Stimulated activated CD8-positive, alpha-beta memory T cell treated with anti-CD3 and anti-CD28 coated beads, Interleukin-7, amount 100 ng/mL, for 4 hours (primary cell): ENCODE results near the gene FYCO1.
"Not testable (repeated sequence)": the region's sequence is repeated elsewhere in the genome, so short reads cannot be mapped to it uniquely, and the experiment has no call there.

ENCODE experiments used
- DNase-seq, 2 donors: peaks; one replicate each; pipeline ENCODE4 v3.0.0-alpha.2; 2020; ENCODE audit warnings: low read depth in 2 of 2

FYCO1 gene

DNA sequence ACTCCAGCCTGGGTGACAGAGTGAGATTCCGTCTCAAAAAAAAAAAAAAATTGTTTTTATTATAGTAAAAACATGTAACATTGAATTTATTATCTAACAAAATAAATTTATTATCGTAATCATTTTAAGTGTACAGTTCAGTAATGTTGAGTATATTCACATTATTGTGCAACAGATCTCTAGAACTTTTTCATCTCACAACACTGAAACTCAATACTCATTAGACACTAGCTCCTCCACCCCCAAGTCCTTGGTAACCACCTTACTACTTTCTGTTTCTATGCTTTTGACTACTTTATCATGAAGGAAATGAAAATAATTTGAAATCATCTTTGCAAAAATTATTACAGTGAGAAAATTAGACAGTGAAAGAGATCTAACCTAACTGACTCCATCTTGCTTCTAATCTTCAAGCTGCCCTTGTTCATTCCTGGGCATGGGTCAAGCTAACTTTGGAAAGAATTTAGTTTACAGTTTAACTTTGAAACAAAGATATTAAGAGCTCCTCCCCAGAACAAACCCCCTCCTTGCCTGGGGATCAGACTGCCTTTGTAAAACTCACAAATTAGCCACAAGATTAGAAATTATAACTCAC, 15.0 kb upstream of the FYCO1 start:
- DNase-seq, result no peak

DNA sequence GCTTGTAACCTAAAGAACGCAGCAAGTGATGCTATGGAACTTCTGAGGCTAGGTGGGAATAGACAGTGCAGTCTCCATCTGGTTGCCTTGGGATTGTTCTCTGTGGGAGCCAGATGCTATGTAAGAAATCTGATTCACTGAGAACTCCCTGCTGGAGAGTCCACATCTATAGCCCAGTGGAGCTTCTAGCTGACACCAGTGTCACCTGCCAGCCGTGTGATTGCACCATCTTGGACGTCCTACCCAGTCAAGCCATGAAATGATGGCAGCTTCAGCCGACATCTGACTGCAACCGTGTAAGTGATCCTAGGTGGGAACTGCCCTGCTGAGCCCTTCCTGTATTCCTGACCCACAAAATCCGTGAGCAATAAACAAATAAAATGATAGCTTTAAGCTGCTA, 12.4 kb upstream of the FYCO1 start:
- no peak for DNase-seq

DNA sequence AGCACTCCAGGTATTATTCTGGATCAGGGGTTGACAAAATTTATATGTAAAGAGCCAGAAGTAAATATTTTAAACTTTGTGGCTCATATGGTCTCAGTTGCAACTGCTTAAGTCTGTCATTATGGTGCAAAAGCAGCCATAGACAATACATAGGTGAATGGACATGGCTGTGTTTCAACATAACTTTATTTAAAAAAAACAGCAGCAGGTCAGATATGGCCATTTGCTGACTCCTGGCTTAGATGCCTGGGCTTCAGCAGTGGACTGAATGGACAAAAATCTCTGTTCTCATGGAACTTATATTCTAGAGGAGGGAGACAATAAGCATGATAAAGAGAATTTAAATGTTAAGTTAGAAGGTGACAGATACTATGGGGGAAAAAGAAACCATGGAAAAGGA, 11.7 kb upstream of the FYCO1 start:
- no peak for DNase-seq

DNA sequence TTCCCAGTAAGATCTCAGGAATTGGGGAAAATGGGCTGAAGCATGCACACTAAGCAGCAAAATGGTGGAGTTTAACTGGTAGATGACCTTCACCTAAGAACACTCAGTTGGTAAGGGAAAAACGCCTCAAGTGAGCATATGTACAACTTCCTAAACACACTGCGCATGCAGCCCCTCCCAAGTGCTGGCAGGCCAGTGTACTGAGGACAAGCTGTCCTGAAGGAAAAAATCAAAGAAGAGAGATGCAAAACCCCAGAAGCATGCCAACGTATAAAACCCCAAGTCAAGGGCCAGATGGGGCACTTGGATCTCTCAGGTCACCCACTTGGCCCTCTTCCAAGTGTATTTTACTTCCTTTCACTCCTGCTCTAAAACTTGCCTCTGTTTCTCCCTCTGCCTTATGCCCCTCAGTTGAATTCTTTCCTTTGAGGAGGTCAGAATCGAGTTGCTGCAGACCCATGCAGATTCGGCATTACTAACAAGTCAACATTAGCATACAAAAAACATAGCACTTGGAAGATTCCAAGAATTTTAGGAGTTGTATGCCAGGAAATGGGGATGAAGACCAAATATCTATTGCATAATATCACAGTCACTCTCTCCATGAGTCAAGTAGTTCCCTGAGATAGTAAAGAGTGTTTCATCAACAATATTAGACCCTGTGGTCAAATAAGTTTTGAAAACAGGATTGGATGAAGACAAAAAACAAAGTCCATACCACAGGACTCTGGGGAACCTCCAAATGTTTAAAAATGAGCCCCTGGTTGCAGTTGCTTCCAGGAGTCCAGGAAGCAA, 10.8 kb upstream of the FYCO1 start:
- no peak for DNase-seq

DNA sequence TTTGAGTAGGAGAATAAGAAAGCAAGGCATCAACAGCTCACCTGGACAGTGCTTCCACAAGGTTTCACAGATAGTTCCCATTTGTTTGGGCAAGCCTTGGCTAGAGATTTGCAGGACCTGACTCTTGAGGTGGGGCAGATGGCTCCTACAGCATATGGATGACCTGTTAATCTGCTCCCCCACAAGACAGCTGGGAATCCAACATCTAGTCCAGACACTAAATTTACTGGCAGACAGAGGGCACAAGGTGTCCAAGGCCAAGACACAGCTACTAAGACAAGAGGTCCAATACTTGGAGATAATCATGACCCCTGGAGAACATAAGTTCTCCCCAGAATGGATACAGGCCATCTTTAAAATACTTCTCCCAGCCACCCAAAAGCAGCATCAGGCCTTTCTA, 8.1 kb upstream of the FYCO1 start:
- DNase-seq, result not testable (repeated sequence)

DNA sequence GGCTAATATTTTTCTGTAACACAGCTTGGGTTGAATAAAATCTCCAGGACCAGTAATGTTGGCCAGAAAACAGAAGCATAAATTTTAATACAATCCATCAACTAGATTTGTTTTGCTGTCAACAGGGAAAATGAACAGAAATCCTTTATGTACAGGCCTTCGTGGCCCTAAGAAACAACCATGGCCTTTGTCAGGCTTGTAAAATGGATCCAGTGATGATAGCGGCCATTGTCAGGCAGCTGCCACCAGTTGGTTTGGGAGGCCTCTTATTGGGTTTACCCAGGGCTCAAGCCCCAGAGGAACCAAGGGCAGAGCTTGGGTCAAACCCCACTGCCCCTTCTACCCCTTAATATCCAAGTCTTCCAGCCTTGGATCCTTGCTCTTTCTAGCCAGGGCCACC, 5.6 kb upstream of the FYCO1 start:
- no peak for DNase-seq

DNA sequence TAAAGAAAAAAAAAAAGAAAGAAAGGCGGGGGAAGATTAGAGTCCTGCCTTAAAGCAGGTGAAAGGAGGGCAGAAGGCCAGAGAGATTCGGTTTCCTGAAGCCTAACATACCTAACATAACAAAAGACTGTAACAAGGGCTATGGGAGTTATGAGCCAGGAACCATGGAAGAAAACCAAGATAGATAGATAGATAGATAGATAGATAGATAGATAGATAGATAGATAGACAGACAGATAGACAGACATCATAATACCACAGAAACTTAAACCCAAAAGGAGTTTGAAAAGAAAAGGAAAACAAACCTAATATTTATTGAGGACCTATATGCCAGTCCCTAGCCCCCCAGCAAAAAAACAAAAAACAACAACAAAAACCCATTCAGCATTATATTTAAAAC, 2.3 kb upstream of the FYCO1 start:
- no peak for DNase-seq

DNA sequence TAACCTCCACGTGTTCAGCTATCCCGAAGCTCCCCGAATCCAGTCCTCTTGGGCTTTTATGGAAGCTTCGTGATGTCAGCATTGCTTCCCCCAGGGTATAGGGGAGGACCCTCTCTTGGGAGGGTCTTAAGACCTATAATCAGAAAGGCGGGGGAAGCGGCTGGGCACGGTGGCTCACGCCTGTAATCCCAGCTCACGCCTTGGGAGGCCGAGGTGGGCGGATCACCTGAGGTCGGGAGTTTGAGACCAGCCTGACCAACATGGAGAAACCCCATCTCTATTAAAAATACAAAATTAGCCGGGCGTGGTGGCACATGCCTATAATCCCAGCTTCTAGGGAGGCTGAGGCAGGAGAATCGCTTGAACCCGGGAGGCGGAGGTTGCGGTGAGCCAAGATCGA, 1.9 kb upstream of the FYCO1 start:
- not testable (repeated sequence) for DNase-seq

DNA sequence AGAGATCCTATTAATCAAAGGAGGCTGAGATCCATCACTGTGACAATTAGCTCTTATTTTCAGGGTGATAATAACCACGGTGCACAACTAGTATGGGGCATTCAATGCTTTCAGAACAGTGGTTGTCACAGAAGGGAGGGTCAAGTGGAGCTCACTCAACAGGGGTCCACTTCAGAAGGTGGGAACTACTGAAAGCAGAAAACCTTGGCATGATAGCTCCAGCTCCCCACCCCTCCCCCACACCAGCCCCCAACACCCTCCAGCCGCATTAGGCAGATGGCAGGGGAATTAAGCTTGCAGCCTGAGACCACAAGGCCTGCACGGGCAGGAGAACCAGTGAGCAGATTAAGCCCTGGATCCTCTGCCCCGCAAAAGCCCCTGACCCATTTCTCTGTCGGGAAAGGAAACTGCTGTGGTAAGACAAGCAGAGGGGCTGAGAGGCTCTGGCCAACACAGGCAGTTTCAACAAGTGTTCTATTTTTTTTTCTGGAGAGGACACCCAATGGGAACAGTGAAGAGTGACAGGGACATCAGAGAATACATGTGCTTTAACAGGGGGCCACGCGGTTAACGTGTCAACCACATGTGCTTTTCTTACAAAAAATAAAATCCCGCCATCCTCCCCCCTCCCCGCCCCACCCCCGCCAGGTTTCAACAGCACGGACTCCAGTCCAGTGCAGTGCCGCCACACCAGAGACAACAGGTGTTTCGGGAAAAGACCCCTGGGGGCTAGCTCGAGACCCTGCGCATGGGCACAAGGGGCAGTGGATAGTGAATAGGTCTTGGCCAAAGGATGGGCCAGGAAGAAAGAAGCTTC, 997 bp downstream of the FYCO1 start:
- DNase-seq, result peak in 1 of 2 donors; percentile 59

DNA sequence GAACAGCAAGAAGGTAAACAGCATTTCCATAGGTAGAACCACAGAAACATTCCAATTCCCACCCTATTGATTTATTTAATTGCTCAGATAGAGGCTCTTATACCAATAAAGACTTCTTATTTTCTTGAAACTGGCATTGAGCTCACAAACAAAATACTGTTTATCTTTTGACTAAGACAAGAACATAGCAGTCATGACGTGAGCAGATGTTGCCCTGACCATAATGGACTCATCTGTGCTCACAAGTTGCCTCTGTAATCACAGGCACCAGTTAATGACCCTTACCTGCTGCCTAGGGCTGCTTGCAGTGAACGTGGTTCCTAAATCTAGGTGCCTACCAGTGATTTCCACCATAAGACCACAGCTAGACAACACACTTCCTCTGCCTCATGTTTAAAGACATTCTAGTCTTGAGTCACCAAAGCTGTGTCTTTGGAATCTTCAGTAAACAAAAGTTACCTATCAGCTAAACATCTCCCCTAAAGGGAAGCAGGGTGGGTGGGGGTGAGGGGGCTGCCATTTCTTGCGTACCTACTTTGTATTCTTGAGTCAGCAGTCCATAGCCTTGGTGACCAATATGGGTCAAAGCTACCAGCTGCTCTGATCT, 2.1 kb downstream of the FYCO1 start:
- peak in 1 of 2 donors; percentile 36 for DNase-seq

DNA sequence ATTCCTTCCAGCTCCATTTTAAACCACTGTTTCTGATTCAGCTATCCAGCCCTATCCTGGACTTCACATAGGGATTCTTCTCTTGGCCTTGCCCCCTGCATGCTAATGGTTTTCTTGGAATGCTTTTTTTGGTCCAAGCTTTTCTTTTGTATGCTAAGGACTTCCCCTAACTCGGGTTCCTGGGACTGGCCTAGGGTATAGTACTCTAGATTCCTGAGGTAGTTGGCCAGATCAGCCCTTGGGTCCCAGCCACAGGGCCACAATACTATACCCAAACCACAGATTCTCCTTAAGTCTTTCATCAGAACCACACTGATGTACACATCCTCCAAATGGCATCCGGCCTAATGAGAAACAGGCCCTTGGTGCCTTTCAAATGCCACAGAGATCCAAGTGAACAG, 2.8 kb downstream of the FYCO1 start:
- no peak for DNase-seq

DNA sequence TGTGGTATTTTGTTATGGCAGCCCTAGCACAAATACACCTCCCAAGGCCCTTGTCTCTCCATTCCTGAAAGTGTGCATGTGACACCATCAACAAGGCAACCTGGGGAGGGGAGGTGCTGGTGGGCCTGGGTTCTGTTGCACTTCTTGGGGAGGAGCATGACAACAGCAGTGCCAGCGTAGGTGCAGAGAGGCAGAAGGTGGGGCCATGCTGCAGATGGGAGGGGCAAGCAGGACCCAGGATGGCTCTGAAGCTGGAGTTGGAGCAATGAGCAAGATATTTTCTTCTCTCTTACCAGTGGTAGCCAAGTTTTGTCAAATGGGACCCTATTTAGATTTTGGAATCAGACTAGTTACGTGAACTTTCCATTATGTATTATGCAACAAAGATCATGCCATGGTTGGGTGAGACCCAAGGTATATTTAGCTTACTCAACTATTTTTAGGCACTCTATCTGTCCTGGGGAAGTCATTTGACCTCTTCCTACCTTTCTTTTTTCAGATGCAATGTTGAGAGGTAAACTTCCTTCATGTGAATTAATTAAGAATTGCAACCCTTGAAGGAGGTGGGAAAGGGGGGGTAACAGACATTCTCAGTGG, 3.4 kb downstream of the FYCO1 start:
- no peak for DNase-seq

DNA sequence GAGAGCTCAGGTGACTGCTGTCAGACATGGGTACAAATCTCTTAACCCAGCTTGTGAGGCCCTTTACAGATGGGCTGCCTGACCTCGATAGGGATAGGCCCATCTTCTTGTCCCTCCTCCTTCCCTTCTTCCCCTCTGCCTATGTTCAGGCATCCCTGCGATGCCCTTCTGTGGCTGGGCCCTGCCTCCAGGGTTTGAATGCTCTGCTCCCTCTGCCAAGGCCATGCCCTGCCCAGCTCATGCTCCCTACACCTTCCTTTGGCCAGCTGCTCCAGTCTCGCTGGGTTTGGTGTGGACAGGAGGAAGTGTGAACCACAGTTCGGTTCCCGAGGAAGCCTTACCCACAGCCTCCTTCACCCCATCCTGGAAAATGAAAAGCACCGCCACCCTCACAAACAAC, 4.3 kb downstream of the FYCO1 start:
- DNase-seq, result no peak

DNA sequence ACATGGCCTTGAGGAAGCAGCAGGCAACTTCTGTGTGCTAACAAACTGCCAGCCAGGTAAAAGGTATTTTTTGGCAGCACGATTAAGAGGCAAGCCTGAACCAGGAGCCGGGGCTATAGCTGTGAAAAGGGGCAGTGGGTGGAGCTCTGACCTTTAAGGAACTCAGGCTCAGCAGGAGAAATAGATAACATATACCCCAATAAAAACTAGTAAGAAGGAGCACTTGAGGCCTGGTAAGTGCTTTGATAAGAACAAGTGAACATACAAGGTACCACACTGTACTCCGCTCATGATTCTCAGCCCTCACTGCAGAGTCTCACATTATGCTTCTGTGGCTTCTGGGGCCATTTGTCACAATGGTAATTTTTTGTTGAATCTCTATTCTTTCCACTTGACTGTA, 5.4 kb downstream of the FYCO1 start:
- no peak for DNase-seq

DNA sequence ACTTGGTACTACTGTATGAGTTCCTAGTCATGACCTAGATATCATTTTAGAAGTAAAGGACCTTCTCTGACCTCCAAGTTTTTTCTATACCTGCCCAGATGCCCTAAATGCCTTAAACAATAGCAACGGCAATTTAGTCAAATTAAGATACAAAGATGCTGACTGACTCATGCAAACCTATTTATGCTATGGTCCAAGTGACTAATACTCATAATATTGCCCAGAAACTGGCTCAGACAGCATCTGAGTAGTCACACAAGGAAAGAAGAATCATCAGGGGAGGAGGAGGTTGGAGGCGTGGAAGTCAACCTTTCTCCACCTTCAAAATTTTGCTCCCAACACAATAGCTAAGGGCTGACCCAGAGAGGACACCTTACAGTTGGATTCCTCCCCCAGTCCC, 6.8 kb downstream of the FYCO1 start:
- DNase-seq, result no peak

DNA sequence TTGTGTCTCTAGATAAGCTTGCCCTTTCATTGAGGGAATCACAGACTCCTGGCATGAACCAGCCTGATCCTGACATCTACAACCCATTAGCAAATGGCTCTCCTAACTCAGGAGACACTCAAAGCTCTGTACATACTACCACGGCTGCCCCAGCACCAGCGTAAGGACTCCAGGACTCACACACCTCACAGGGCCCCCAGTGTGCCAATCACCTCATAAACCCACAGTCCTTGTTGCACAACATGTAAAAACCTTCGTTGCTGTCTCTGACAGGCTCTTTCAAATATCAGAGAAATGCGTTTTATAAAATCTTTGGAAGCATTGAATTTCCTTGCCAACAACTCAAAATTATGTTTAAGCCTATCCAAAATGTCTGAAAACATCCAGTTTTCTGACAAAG, 7.3 kb downstream of the FYCO1 start:
- no peak for DNase-seq

DNA sequence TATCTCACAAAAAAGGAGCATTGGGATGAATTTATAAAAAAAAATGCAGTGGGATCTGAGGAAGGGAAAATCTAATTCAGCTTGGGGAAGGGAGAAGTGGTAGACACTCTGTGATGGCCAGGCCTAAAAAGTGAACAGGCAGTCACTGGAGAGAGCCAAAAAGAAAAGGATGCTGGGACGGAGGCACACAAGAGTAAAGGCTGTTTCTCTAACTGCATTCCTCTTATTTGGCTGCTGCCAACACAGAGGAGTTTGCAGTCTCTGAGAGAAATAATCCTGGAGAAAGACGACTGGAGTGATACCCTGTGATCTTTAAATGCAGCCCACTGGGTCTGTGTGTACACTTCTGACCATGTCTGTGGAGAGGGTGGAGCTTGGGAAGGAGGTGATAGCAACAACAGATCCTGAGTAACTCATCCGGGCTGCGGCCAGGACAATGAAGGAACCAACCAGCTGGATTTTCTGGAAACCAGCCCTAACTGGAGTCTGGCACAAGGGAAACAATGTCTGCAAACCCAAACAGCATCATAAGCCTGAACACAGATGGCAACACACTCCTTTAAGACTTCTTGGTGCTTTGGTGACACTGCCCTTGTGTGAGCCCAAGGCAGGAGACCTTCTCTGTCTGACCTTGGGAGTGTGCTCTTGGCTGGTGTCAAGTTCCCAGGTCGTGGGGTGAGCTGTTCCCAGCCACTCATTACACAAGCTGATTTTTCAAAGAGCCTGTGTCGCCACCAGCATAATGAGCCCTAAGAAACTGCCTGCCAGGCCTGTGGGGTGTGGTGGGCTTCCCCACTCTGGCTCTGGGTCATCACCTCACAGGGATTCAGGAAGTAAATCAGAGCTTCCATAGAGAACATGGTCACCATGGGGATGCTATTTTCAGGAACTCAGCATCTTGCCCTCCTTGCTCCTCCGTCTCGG, 8.0 kb downstream of the FYCO1 start:
- DNase-seq, result no peak

DNA sequence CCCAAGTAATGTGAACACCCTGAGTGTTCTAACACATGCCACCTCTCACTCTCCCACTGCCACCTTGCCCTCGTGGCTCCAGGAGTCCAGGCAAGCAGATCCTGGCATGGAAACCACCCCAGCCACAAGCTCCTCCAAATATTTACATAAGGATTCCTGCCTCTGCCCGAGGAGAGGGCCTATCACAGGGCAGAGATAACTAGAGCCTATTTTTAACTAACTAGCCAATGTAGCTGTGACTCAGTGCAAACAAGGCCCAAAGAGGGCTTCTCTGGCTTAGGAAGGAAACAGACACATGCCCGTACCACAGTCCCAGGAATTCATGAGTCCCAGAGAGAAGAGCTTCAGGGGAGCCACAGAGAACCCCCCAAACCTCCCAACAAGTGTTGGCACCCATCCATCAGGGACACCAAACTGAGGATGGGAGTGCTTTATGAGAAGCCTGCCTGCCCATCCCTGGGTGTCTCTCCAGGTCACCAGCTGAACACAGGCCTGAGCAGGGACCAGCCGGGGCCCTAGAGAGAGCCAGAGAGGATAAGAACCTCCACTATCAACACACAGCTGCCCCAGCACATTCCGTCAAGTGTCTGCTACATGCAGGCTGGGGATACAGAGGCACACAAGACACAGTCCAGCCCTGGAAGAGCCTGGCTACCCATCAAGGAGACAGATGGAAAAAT, 9.2 kb downstream of the FYCO1 start:
- no peak for DNase-seq

DNA sequence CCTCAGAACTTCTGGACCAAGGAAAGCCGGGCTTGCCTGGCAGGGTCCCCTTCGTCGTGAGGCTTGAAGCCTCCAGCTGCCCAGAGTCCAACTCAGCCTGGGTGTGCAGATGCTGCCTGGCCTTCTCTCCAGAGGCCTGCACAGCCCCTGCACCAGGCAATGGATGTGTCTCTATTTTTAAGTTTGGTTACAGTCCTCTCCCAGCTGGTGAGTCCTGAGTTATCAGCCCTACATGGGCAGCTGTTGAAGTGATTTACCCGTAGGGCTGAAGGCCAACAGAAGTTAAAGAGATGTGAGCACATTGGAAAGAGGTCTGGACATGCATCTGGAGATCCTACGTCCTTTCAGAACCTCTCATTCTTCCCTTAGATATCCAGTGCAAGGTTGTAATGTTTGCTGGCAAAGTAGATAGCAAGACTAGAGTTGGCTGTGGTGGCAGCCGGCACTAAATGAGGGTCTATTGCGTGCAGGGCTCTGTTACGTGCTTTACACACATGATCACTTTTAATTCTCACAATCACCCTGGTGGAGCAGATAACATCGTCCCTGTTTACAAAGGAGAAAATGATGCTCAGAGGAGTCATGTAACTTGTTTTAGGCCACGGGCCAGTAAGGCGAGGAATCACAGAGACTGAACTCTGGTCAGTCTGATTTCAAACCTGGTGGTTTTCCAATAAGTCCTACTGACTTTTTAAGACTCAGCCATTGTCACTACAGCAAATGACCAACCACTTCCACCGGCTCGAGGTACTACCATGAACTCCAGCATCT, 9.9 kb downstream of the FYCO1 start:
- no peak for DNase-seq
